GM21529 (cell line): ENCODE data around the gene PEAR1.

ENCODE experiments used
- ATAC-seq: cut with Tn5 transposase; IDR thresholded peaks from one replicate; pipeline ENCODE4 v1.9.1; 2021; ENCODE audit not compliant: unreplicated experiment

Gene PEAR1

DNA sequence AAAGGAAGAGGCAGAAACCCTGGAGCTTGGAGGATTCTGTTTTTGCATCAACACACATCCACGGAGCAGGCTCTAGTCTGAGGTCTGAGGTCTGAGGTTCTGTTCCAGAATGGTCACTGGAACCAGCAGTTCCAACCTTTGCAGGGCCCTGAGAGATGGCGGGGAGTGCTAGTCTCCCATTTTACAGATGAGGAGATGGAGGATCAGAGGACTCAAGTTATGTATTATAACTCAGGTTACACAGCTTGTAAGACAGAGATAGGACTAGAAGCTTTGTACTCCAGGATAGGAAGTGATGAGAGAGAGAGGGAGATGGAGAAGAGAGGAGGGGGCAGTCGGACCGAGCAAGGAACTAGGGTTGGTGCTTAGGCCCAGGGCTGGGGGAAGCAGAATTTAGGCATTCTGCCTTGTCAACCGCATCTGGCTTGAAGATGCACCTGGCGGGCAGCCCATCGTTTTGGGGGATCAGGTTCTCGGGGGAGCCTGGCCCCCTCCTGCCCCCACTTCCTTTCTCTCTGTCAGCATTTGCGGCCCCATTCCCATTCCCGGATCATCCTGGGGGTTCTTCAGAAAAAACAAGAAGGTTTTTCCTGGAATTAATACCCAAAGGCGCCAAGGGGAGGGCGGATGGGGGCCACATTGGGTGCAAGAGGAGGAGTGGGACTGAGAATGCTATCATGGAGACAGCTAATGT, 5.6 kb downstream of the PEAR1 start:
- ATAC-seq = no peak

DNA sequence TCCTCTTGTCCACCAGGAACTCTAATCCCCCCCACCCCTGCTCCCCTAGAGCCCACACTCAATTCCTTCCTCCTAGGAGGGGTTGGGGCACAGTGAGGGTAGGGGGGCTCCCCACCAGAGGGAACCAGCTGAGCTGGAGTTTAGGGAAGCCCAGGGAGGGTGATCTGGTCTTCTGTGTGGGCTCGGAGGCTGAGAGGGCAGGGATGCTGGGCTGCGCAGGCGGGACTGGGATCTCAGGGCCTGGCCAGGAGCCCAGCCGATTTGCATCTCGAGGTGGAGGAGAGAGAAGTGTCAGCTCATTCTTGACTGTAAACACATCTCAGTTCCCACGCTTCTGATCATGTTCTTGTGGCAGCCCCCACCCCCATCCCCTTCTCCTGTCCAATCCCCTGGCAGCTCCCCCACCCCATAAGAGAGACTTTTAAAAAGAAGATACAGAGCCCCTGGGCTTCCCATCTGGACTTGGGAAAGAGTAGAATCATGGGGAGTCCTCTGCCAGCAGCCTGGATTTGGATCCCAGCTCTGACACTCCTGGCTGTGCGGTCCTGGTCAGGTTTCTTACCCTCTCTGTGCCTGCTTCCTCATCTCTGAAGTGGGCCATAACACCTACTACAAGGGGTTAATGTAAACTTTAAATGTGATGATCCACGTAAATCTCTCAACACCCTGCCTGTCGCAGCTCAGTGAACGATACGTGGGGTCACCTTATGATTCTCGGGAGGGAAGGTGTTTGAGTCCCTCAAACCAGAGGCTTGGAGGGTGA, 6.6 kb downstream of the PEAR1 start:
- ATAC-seq = no peak

DNA sequence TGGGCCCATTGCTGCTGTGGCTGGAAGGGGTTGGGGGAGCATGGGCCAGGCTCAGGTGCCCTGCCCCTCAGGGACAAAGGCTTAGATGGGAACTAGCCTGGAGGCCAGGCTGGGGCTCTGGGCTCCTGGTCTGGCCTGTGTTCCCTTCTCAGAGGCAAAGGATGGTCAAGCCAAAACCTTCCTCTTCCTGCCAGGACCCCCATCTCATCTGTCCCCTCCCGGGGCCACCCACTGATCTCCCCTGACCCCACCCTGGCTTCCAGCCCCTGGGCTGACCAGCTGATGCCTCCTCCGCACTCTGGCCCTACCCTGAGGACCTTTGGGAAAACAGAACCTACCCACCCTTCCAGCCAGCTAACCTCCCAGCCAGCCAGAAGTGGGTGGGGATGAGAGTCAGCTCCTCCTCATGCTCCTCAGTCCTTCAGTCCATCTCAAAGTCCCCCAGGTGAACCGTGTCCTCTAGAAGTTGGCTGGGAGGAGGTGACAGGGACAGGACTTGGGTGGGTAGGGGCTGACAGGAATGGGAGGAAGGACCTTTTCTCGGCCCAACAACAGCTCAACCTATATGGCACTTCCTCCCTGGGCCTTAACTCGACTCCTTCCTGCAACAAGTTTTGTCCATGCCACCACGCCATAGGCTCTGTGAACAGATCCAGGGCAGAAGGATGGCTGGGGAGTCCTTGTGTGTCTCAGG, 7.5 kb downstream of the PEAR1 start:
- ATAC-seq = no peak

DNA sequence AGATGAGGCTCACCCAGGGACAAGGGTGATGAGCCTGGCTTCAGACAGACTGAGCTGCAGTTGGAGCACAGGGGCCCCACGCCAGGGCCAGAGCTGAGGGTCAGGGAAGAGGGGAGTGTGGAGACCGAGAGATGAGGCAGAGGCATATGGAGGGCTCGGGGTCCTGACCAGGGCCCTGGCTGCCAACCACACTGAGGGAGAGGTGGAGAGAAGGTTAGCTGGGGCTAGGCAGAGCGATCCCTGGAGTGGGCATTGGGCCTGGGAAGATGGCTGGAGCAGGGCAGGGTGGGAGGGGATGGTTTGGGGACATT, 8.0 kb downstream of the PEAR1 start:
- ATAC-seq = no peak

DNA sequence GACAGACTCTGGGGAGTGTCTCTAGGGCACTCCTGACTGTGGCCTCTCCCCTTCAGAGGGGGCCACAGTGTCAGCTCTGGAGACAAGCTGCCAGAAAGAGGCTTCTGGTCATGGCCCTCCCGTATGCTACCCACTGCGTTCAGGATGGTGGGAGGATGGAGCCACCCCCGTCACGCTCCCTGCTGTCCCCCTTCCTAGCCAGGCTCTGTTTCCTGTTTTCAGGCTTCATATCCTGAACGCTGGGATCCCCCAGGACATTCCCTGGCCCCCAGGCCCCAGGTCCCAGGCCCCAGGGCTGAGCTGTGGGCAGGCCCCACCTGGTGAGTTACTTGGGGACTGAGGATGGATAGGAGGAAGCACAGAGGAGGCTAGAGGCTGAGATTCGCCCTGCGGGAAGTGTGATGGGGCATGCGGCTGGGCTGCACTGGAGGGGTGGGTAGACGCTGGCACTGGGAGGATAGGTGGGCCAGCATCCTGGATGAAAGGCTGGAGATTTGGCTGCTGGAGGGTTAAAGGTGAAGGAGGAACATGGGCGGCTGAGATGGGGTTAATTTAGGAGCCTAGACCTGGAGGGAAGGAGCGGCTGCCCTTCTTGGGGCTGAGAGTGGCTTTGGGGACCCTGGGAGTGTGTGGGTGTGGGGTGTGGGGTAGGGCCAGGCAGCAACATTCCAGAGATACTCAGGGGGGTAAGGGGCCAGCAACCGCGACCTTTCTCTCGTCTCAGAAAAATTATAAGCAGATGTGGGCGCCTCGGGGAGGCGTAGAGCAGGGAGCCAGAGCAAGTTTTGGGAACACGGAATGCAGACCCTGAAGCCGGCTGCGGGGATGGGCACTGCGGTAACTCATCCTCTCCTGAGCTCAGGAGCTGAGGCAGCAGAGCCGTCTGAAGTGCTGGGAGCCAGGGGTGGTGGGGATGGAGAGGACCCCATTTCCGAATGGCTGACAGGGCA, 8.7 kb downstream of the PEAR1 start:
- ATAC-seq = no peak

DNA sequence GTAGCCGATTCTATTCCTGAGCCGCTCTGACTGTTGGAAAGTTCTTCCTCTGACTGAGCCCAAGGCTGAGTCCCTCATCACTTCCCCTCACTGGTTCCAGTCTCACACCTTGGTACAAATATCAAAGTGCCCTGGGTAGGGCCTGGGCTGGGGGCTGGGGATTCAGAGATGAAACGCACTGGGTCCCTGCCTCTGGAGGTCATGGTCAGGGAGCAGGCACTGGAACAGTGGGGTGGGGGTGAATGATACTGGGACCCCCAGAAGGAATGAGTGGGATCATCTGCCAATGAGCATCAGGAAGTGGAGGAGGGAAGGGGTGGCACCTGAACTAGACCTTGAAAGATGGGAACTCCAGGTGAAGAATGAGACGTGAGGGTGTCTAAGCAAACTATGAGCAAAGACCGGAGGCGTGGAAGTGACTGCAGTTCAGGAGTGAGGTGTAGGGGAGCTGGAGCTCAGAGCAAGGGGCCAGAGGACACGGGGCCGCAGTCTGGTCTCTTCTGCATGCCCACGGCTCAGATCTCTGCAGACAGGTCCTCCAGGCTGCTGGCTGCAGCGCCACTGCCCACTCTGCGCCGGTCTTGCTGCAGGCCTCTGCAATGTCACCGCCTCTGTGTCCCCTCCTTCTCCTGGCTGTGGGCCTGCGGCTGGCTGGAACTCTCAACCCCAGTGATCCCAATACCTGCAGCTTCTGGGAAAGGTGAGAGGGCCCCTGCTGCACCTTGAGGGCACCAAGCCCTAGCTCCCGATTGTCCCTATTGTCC, 10.0 kb downstream of the PEAR1 start:
- no peak for ATAC-seq

DNA sequence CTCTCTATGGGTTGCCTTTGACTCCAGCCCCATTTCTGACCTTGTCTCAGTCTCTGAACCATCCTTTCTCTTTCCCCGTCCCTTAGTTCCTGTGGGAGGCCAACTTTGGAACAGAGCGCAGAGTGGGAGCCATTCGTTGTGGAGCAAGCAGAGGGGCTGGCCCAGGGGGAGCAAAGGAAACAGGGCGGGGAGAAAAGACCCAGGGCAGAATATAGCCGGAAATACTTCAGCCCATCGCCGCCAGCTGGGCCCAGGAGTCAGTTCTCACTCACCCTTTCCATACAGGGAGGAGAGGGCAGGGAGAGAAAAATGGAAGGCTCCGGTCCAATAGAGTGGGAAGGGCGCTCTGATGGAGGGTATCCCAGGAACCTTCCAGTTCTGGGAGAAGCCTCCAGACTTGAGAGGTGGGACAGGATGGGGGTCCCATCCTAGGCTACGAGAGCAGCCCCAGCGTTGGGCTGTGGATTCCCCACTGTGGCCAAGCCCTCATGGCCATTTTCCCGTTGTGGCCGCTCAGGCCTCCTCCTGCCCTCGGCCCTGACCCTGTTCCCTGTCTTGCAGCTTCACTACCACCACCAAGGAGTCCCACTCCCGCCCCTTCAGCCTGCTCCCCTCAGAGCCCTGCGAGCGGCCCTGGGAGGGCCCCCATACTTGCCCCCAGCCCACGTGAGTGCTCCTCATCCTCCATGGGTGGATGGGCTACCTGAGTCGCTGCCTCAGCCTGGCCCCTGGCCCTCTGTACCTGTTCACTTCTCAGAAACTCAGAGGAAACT, 10.9 kb downstream of the PEAR1 start:
- no peak for ATAC-seq

DNA sequence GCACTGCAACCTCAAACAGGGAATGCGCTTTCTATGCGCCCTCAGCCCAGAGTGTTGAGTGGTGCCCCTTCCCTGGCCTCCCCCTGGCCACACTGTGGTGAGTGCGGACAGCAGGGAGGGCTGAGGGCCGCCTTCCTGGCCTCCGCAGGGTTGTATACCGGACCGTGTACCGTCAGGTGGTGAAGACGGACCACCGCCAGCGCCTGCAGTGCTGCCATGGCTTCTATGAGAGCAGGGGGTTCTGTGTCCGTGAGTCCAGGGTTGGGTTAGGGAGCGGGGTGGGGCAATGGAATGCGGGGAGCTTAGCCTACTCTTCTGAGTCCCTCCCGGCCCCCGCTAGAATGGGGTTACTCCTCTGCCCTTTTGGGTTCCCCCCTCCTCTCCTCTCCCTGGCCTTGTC, 11.7 kb downstream of the PEAR1 start:
- no peak for ATAC-seq

DNA sequence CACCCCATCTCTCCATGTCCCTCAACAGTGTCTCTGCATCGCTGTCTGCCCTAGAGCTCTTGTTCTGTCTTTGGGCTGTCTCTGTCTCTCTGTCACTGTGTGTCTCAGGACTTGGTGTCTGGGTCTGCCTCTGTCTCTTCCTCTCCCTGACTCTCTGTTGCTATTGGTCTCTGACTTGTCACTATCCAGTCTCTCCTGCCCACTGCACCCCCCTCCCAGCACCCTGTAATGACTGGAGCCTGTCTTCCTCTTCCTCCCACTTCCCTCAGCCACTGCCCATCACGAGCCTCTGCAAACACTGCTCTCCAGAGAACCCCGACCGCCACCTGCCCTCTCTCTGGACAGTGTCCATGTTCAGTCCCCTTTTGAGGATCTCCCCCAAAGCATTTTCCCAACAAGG, 12.1 kb downstream of the PEAR1 start:
- no peak for ATAC-seq

DNA sequence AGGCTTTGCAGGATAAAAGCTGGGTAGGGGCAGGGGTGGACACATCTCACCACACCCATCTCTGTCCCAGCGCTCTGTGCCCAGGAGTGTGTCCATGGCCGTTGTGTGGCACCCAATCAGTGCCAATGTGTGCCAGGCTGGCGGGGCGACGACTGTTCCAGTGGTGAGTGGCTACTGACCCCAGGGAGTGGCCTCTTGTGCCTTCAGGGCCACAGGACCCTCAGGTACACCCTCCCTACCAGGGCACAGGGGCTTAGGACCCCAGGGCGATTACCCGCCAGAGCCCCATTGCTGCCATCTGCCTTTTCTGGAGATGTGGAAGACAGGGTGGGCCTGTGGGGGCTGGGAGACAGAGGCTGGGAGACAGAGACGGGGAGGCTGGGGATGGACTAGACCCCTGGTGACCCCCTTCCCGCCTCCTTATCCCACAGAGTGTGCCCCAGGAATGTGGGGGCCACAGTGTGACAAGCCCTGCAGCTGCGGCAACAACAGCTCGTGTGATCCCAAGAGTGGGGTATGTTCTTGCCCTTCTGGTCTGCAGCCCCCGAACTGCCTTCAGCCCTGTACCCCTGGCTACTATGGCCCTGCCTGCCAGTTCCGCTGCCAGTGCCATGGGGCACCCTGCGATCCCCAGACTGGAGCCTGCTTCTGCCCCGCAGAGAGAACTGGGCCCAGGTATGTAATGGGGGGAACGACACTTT, 12.8 kb downstream of the PEAR1 start:
- ATAC-seq = no peak

DNA sequence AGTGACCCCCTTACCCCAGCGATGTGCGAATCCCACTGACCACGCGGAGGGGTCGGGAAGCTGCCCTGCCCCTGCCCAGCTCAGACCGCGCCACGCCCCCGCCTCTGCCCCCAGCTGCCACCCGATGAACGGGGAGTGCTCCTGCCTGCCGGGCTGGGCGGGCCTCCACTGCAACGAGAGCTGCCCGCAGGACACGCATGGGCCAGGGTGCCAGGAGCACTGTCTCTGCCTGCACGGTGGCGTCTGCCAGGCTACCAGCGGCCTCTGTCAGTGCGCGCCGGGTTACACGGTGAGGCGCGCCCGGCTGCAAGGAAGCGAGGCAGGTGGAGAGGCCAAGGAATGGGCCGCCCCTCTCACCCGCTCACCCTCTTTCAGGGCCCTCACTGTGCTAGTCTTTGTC, 15.0 kb downstream of the PEAR1 start:
- ATAC-seq = no peak

DNA sequence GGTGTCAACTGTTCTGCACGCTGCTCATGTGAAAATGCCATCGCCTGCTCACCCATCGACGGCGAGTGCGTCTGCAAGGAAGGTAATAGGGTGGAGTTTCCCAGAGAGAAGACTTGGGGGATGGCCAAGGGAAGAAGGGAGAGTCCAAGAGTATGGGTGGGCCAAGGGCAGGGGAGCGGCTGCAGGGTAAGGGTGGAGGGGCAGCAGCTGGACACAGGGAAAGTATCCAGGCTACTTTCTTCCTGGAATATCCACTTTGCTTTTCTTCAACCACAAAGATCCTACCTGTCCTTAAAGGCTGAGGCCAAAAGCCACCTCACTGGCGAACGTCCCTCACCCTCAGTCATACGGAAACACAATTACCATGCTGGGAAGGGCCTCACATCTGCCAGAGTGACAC, 15.4 kb downstream of the PEAR1 start:
- no peak for ATAC-seq

DNA sequence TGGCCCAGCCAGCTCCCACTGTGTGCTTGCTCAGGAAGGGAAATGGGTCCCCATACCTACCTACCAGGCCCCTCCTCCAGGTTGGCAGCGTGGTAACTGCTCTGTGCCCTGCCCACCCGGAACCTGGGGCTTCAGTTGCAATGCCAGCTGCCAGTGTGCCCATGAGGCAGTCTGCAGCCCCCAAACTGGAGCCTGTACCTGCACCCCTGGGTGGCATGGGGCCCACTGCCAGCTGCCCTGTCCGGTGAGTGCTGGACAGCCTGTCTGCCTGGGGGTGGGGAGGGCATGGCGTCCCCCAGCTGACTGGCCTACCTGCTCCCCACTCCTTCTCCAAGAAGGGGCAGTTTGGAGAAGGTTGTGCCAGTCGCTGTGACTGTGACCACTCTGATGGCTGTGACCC, 16.2 kb downstream of the PEAR1 start:
- ATAC-seq = no peak

DNA sequence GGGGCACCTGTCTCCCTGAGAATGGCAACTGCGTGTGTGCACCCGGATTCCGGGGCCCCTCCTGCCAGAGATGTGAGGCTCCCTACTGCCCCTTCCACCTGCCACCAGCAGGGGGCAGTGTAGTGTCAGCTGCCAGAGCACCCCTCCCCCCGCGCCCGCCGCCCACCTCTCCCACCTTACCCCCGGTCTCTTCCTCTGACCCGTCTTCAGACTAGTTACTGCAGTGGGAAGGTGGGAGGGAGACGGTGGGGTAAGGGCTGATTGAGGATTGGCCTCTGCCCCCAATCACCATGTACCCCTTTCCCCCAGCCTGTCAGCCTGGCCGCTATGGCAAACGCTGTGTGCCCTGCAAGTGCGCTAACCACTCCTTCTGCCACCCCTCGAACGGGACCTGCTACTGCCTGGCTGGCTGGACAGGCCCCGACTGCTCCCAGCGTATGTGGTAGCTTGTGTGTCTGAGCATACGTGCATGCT, 16.8 kb downstream of the PEAR1 start:
- no peak for ATAC-seq

DNA sequence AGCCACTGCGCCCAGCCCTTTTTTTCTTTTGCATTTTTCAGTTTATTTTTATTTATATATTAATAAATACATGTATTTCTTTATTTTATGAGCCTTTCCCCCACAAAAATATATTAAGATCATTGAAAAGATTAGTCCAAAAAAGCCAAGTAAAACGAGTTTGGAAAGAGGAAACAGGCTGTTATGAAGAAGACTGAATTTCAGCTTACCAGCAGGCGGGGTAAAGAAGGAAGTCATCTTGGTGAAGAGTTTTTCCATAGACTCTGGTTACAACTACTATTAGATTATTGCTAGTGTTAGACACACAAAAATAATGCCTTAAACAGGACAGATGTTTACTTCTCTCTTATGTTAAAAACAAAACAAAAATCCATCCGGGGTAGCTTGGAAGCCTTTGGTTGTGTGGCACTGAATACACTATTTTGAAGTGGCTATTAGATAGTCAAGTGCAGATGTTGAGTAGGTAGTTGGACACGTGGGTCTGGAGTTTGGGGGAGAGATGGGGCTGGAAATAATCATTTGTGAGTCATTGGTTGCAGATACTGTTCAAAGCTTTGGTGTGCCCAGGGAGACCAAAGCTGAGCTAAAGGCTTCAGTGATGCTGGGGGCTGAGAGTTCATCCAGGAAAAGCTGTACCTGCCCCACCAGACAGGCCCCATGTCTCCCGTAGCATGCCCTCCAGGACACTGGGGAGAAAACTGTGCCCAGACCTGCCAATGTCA, 18.2 kb downstream of the PEAR1 start:
- ATAC-seq = no peak

DNA sequence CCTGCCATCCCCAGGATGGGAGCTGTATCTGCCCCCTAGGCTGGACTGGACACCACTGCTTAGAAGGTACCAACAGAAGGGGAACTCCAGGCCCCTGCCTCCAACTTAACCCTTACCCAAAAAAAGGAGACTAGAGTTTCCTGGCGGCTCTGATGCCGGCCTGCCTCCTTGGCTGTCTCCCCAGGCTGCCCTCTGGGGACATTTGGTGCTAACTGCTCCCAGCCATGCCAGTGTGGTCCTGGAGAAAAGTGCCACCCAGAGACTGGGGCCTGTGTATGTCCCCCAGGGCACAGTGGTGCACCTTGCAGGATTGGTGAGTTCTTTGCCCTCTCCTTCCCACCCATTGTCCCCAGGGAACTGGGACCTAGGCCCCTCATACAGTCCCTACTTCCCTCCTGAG, 18.8 kb downstream of the PEAR1 start:
- no peak for ATAC-seq

DNA sequence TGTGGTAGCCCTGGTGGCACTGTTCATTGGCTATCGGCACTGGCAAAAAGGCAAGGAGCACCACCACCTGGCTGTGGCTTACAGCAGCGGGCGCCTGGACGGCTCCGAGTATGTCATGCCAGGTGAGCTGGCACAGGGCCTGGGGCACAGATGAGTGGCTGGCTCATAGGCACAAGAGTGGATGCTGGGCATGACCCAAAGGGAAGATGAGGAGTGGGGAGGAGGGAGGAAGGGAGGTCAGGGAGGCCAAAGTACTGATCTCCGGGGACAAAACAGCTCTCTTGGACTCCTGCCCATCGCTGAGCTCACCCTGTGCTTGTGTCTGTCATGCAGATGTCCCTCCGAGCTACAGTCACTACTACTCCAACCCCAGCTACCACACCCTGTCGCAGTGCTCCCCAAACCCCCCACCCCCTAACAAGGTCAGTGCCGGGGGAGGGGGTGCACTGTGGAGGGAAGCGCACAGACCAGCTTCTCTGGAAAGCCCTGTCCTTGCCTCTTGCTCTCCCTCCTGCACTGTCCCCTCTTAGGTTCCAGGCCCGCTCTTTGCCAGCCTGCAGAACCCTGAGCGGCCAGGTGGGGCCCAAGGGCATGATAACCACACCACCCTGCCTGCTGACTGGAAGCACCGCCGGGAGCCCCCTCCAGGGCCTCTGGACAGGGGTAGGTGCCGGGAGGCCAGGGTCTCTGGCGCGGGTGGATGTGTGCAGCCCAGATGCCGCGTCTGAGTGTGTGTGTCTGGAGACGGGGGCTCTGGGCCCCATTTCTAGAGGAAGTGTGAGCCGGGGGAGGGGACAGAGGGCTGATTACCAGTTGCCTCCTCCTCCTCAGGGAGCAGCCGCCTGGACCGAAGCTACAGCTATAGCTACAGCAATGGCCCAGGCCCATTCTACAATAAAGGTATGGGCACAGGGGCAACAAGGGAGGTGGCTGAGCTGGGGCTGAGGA, 19.6 kb downstream of the PEAR1 start:
- no peak for ATAC-seq
